Adrenal gland (tissue), 5 donors: ENCODE measurements around the gene HCK.

Experiments
- POLR2A ChIP-seq, 2 donors: fragments of 450-650 bp; IDR thresholded peaks; one replicate each; pipeline ENCODE4 v1.6.1; 2017; ENCODE audit warnings: antibody characterized with exemption in 2 of 2, mild to moderate bottlenecking in 2 of 2, moderate library complexity in 1 of 2
- TF ChIP-seq, protein P1 (sequence below), 6 experiments: fragments of 450-650 bp in 4 of 6; fragments of 200-600 bp in 2 of 6; sonication (generic) in 1 of 6; IDR thresholded peaks; 1 replicate in 5 of 6; 2 replicates in 1 of 6; pipeline versions ENCODE4 v1.5.1 to v1.8.0; 2016 to 2021; ENCODE audit warnings: antibody characterized with exemption in 6 of 6, mild to moderate bottlenecking in 2 of 6, moderate library complexity in 1 of 6
- donor health status: DM: no; HTN: no; CAD: no.

DNA sequence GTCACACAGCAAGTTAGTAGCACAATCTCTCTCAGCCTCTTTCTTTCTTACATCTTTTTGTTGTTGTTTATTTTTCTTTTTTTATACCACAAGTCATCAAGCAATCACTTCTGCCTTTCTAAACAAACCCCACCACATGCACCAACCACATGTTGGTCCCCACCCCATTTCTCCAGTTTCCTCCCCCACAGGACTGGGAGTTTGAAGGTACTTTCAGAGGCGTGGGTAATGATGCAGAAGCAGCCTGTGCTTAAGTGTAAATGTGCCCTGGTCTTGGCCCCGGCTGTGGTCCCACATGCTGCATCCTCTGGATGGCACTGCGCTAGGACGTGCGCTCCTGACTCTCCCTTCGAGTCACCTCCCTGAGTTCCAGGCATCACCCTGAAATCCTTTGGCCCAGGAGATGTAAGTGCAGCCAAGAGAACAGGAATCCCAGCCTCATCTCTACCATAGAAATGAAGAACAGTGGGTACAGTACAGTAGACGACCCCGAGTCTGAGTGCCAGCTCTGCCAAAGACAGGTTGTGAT is 5.7 kb downstream of the HCK start:
- TF ChIP-seq, protein P1, sequence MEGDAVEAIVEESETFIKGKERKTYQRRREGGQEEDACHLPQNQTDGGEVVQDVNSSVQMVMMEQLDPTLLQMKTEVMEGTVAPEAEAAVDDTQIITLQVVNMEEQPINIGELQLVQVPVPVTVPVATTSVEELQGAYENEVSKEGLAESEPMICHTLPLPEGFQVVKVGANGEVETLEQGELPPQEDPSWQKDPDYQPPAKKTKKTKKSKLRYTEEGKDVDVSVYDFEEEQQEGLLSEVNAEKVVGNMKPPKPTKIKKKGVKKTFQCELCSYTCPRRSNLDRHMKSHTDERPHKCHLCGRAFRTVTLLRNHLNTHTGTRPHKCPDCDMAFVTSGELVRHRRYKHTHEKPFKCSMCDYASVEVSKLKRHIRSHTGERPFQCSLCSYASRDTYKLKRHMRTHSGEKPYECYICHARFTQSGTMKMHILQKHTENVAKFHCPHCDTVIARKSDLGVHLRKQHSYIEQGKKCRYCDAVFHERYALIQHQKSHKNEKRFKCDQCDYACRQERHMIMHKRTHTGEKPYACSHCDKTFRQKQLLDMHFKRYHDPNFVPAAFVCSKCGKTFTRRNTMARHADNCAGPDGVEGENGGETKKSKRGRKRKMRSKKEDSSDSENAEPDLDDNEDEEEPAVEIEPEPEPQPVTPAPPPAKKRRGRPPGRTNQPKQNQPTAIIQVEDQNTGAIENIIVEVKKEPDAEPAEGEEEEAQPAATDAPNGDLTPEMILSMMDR (IDR thresholded peaks at IDR 0.05) = no peak
- no peak for TF ChIP-seq POLR2A (IDR thresholded peaks at IDR 0.05)
